ENCODE measurements around the gene SPEN. TPM values are rescaled to one million over a fixed set of nuclear protein-coding genes. Genes with fewer than 3 reads are reported as not detected.

The SPEN gene
- total and polyA plus RNA-seq, 10 of the 15 experiments (the other 5 are each of a cell fraction or from before 2014, with no cell fraction given) = 5.2 to 58.7 (median 20.1) TPM

- 59% methylated on average over 11 of the region's 13 CpGs for WGBS (ENCODE audit: insufficient coverage, insufficient replicate concordance, low lambda C conversion rate, missing lambda C conversion rate)
- ChIA-PET RAD21 (ENCODE audit: unreplicated experiment) (interaction anchor here (0.5 kb wide), 1 partner anchor 174 kb away, joined by 3 read pairs; no protein-coding TSS in a partner anchor), CTCF (no interaction called here), POLR2A (no interaction called here), SMC1A (ENCODE audit: uncharacterized antibody, unreplicated experiment) (interaction anchor here (0.8 kb wide), 1 partner anchor 13 kb away, joined by 3 read pairs; the partner anchor contains the start of gene ZBTB17)
- Histone ChIP-seq H3K9me3 (replicated peaks; ENCODE audit: control insufficient read depth, insufficient read depth, low read length) (no peaks in the 10 kb centered on the region), H3K4me2 (ENCODE audit: control insufficient read depth, insufficient read depth) (no peak overlapping the region), H3K79me2 (ENCODE audit: control insufficient read depth, insufficient read depth, low read length) (no peaks in the 10 kb centered on the region), H3K4me1 (ENCODE audit: control insufficient read depth, insufficient read depth, low read length) (no peaks in the 10 kb centered on the region), H3K27ac (ENCODE audit: control insufficient read depth, insufficient read depth) (no peak overlapping the region), H4K20me1 (ENCODE audit: control insufficient read depth, insufficient read depth) (no peaks in the 10 kb centered on the region), H3K9ac (ENCODE audit: control insufficient read depth, insufficient read depth, low read length) (no peak overlapping the region), H3K27me3 (replicated peaks in 1 of 2; ENCODE audit: control insufficient read depth in 2 of 2, insufficient read depth in 2 of 2, low read length in 1 of 2) (no peaks in the 10 kb centered on the region), H3K36me3 (ENCODE audit: control insufficient read depth in 2 of 2, insufficient read depth in 2 of 2, low read length in 1 of 2) (no peaks in the 10 kb centered on the region), H2AFZ (ENCODE audit: control insufficient read depth, low read depth, low read length) (no peak overlapping the region), H3K4me3 (no peak overlapping the region)
- no peak for FAIRE-seq
- intact Hi-C loops (cut with micrococcal nuclease; ENCODE audit: unreplicated experiment) (no loop called here), in situ Hi-C loops (cut with MboI) (no loop called here)
- no peak for ATAC-seq
- BruUV-seq (replicated peaks) = no TSS peak
- TF ChIP-seq YBX1 (IDR thresholded peaks at IDR 0.05) (no peak), HDAC6 (IDR thresholded peaks at IDR 0.05; ENCODE audit: unreplicated experiment) (no peak), ZNF207 (IDR thresholded peaks at IDR 0.05; ENCODE audit: borderline replicate concordance) (no peak), SPI1 (IDR thresholded peaks at IDR 0.05; ENCODE audit: borderline replicate concordance, insufficient read depth, low read depth, low read length) (no peak), ZZZ3 (IDR thresholded peaks at IDR 0.05; ENCODE audit: control insufficient read depth, insufficient read length, low read depth) (no peak), STAT3 (IDR thresholded peaks at IDR 0.05; ENCODE audit: low read depth, low read length) (no peak), RELA (IDR thresholded peaks at IDR 0.05; ENCODE audit: borderline replicate concordance, partially characterized antibody) (no peak), JUNB (IDR thresholded peaks at IDR 0.05) (no peak), ZNF274 (IDR thresholded peaks at IDR 0.05; ENCODE audit: insufficient read depth, insufficient read length) (no peak), BRCA1 (IDR thresholded peaks at IDR 0.05; ENCODE audit: low read depth, low read length) (no peak), ASH2L (IDR thresholded peaks at IDR 0.05; ENCODE audit: borderline replicate concordance, low read depth) (no peak)
- TF ChIP-seq, protein P1, sequence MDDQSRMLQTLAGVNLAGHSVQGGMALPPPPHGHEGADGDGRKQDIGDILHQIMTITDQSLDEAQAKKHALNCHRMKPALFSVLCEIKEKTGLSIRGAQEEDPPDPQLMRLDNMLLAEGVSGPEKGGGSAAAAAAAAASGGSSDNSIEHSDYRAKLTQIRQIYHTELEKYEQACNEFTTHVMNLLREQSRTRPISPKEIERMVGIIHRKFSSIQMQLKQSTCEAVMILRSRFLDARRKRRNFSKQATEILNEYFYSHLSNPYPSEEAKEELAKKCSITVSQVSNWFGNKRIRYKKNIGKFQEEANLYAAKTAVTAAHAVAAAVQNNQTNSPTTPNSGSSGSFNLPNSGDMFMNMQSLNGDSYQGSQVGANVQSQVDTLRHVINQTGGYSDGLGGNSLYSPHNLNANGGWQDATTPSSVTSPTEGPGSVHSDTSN (IDR thresholded peaks at IDR 0.05; ENCODE audit: insufficient replicate concordance, low read depth, low read length) = no peak
- no peak for DNase-seq (ENCODE audit: low read depth, low spot score)
Observed at GRCh38 chr1:15988856-15989736, 141.6 kb downstream of the SPEN start.
